ENCODE results near the gene TLCD3A.
"Not testable (repeated sequence)": the region's sequence is repeated elsewhere in the genome, so short reads cannot be mapped to it uniquely, and the experiment has no call there.

TLCD3A gene

DNA sequence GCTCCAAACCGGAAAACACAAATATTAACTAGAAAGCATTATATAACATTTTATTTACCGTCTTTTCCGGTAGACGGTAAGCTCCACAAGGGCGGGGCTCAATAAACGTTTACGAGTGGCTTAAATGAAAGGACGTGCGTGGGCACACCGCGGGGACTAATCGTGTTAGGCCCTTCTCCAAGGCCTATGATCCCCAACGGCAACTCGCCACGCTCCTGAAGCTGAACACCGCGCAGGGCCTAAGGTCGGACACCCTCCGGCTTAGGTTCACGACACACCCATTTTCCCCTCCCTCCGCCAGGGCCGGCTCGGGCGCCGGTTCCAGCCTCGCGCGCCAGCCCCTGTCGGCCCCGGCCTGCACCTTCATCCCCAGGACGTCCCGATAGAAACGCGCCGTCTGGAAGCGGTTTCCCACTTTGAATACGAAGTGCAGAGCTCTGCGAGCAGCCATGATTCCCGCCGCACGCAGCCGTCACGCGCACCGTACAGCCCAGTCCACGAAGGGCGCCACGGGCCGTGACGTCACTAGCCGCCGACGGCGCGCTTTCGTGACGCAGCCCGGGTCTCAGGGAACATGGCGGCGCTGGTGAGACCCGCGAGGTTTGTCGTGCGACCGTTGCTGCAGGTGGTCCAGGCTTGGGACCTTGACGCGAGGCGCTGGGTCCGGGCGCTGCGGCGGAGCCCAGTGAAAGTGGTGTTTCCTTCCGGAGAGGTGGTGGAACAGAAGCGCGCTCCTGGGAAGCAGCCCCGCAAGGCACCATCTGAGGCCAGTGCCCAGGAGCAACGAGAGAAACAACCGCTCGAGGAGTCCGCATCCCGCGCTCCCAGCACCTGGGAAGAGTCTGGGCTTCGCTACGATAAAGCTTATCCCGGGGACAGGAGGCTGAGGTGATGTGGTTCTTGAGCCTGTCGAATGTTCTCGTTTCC is 49.7 kb downstream of the TLCD3A start, which contains the start of the genes GLOD4 and MRM3:
GLOD4 (minus strand) TSS at position 476 of the 927 bp plus-strand sequence; CDS start at position 451, 25 bp downstream.
MRM3 (plus strand) TSS at position 549 of the 927 bp plus-strand sequence; CDS start at position 575, 26 bp downstream.
- H3K27ac Mint-ChIP-seq, result peak within 1 kb of the TSS; percentile 99

DNA sequence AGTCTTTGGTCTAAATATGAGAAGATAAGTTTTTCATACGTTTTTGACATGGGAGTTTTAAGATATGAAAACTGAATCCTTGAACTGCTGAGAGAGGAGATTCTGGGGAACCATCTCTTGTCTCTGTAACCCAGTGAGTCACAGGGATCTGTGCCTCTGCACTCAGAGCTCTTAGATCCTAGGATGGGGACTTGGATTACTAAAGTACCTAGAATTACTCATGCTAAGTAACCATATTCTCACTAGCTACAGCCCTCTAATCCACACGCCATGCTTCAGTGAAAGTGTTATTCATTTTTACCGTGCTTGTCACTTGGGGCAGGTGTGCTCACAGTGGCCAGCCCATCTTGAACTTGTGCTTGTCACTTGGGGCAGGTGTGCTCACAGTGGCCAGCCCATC is 51.7 kb downstream of the TLCD3A start:
- Mint-ChIP-seq H3K36me3 (ENCODE audit: low read depth) (peaks cover 82% of the 10 kb centered on the region), H3K4me3 (peak overlapping the region; percentile 99), H3K4me1 (ENCODE audit: low read depth) (peaks cover 40% of the 10 kb centered on the region), H3K27ac (peak overlapping the region; percentile 99), H3K27me3 (no peaks in the 10 kb centered on the region), H3K9me3 (no peaks in the 10 kb centered on the region)
- no peak for DNase-seq

More for the DNA sequence above, 49.7 kb downstream of the TLCD3A start, which contains the start of the genes GLOD4 and MRM3:
- Mint-ChIP-seq H3K4me3 (peak within 1 kb of the TSS; percentile 99), H3K27me3 (no peaks in the 10 kb centered on the region), H3K9me3 (no peaks in the 10 kb centered on the region), H3K4me1 (ENCODE audit: low read depth) (peaks cover 43% of the 10 kb centered on the region), H3K36me3 (ENCODE audit: low read depth) (peaks cover 82% of the 10 kb centered on the region)
- DNase-seq, result peak; percentile 98

DNA sequence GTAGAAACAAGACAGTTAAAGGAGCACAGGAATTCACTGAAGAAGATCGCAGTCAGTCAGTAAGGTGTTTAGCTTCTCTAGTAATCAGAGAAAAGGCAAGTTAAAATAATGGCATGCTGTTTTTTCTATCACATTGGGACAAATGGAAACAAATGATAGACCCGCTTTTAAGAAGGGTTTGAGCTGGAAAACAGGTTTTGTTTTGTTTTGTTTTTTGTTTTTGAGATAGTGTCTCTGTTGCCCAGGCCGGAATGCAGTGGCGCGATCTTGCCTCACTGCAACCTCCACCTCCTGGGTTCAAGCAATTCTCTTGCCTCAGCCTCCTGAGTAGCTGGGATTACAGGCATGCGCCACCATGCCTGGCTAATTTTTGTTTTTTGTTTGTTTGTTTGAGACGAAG is 53.5 kb downstream of the TLCD3A start:
- H3K27me3 Mint-ChIP-seq, H3K9me3 Mint-ChIP-seq, DNase-seq, H3K4me3 Mint-ChIP-seq, H3K27ac Mint-ChIP-seq: not testable (repeated sequence)
- Mint-ChIP-seq H3K4me1 (ENCODE audit: low read depth) (peaks cover 35% of the 10 kb centered on the region), H3K36me3 (ENCODE audit: low read depth) (peaks cover 88% of the 10 kb centered on the region)

DNA sequence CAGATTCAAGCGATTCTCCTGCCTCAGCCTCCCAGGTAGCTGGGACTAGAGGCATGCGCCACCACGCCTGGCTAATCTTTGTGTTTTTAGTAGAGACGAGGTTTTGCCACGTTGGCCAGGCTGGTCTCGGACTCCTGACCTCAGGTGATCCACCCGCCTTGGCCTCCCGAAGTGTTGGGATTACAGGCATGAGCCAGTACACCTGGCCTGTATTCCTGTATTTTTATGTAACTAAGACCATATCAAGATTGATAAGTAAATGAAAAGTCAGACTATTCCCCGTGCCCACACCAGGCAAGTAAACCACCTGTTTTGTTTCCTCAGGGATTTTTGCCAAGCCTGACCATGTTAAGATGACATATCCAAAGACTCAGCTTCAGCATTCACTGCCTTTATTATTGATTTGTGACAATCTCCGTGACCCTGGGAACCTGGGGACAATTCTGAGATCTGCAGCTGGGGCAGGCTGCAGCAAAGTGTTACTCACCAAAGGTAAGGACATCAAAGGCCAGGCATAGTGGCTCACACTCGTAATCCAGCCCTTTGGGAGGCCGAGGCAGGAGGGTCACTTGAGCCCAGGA is 55.3 kb downstream of the TLCD3A start:
- Mint-ChIP-seq H3K27me3 (no peaks in the 10 kb centered on the region), H3K4me3 (no peak overlapping the region), H3K27ac (no peak overlapping the region), H3K36me3 (ENCODE audit: low read depth) (peaks cover 88% of the 10 kb centered on the region), H3K4me1 (ENCODE audit: low read depth) (peaks cover 29% of the 10 kb centered on the region), H3K9me3 (no peaks in the 10 kb centered on the region)
- DNase-seq, result no peak

DNA sequence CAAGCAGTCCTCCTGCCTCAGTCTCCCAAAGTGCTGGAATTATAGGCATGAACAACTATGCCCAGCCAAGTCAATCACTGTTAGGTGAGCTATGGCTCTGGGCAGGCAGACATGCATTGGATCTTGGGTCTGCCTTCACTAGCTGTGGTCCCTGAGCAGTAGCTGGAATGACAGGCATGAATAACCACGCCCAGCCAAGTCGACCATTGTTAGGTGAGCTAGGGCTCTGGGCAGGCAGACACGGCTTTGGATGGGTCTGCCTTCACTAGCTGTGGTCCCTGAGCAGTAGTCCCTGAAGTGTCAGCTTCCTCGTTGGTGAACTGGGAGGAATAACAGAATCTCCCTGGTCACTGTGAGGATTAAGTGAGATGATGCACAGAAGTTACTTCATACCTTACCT is 56.2 kb downstream of the TLCD3A start:
- Mint-ChIP-seq H3K4me1 (ENCODE audit: low read depth) (peaks cover 22% of the 10 kb centered on the region), H3K27me3 (no peaks in the 10 kb centered on the region), H3K4me3 (no peak overlapping the region), H3K9me3 (no peaks in the 10 kb centered on the region), H3K27ac (no peak overlapping the region), H3K36me3 (ENCODE audit: low read depth) (peaks cover 84% of the 10 kb centered on the region)
- DNase-seq, result no peak

DNA sequence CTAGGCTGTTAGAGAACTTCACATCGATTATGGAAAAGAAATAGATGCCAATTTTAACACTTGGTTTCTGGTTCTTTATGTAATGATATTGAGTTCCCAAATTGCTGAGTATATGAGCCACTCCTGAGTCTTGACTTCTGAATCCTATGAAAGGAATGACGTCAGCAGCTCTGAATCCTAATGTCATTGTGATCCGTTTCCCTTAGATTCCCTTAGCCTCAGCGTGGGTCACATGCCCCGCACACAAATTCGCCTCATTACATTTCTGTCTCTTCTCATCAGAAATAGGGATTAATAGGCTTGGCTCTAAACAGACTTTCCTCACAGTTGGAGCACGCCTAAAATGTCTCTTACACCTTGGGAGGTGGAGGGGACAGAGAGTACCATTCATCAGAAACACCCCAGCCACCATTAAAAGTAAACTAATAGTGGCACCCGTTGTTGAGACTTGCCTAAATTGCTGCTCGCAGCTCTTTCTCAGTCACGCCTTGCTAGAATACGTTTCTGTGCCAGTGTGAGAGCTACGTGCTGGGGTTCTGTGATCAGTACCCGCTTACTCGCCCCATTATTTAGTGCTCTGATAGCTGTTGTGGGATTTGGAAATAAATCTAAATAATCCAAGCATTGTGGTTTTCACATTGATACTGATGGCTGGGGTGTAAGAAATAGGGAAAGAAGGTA is 56.9 kb downstream of the TLCD3A start:
- peaks cover 14% of the 10 kb centered on the region for H3K4me1 Mint-ChIP-seq (ENCODE audit: low read depth)
- no peaks in the 10 kb centered on the region for H3K27me3 Mint-ChIP-seq
- no peaks in the 10 kb centered on the region for H3K9me3 Mint-ChIP-seq
- peaks cover 81% of the 10 kb centered on the region for H3K36me3 Mint-ChIP-seq (ENCODE audit: low read depth)
- H3K4me3 Mint-ChIP-seq, result no peak overlapping the region
- no peak overlapping the region for H3K27ac Mint-ChIP-seq
- no peak for DNase-seq

DNA sequence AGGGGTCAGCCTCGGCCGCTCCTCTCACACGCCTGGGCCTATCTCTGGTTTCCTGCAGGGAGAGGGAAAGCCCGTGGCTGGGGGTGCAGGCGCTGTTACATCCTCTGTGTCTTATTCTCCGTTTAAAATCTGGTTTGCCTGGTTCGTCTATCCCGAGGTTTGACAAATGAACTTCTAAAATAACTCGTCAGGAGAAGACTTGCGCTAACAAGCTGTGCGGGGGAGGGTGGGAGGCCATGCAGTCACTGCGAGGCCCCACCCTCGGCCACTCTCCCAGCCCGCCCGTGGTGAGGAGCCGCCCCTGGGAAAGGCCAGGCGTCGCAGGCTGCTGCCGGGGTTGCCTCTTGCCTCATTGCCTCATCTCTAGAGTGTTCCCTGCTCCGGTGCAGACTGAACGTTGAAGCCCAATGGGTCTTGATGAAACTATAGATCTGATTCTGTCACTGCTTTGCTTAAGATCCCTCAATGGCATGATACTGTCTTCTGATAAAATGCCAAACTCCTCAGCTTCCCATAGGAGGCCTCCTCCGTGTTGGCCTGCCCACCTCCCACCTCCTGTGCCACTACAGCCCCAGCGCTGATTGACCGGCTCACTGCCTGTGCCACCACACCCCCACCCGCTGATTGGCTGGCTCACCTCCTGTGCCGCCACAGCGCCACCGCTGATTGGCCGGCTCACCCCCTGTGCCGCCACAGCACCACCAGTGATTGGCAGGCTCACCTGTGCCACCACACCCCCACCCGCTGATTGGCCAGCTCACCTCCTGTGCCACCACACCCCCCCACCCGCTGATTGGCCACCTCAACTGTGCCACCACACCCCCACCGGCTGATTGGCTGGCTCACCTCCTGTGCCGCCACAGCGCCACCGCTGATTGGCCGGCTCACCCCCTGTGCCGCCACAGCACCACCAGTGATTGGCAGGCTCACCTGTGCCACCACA is 57.8 kb downstream of the TLCD3A start:
- not testable (repeated sequence) for H3K4me3 Mint-ChIP-seq, H3K9me3 Mint-ChIP-seq, DNase-seq, H3K27ac Mint-ChIP-seq, H3K27me3 Mint-ChIP-seq
- peaks cover 13% of the 10 kb centered on the region for H3K4me1 Mint-ChIP-seq (ENCODE audit: low read depth)
- peaks cover 78% of the 10 kb centered on the region for H3K36me3 Mint-ChIP-seq (ENCODE audit: low read depth)

DNA sequence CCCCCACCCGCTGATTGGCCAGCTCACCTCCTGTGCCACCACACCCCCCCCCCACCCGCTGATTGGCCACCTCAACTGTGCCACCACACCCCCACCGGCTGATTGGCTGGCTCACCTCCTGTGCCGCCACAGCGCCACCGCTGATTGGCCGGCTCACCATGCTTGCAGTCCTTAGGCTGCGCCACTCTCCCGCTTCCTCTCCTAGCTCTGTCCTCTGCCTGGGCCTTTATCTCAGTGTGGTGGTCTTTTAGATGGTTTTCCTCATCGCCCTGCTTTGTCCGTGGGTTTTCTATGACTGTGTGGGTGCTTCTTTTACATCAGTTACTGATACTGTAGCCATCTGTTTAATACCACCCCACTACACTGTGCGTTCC is 58.5 kb downstream of the TLCD3A start:
- not testable (repeated sequence) for DNase-seq; H3K27ac Mint-ChIP-seq; H3K9me3 Mint-ChIP-seq; H3K27me3 Mint-ChIP-seq; H3K4me3 Mint-ChIP-seq; H3K4me1 Mint-ChIP-seq (ENCODE audit: low read depth)
- H3K36me3 Mint-ChIP-seq (ENCODE audit: low read depth), result peaks cover 72% of the 10 kb centered on the region

DNA sequence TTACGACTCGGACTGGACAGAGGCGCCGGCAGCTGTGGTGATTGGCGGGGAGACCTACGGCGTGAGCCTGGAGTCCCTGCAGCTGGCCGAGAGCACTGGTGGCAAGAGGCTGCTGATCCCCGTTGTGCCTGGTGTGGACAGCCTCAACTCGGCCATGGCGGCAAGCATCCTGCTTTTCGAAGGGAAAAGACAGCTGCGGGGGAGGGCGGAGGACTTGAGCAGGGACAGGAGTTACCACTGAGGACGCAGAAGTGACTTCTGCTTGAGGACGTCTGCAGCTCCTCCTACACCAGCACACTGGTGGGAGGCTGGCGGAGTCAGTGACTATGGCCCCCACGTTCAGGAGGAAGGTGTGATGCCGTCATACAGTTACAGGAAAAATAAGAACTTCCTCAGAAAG is 59.4 kb downstream of the TLCD3A start:
- Mint-ChIP-seq H3K9me3 (no peaks in the 10 kb centered on the region), H3K4me1 (ENCODE audit: low read depth) (peaks cover 7% of the 10 kb centered on the region), H3K27ac (peak overlapping the region; percentile 1), H3K27me3 (no peaks in the 10 kb centered on the region), H3K36me3 (ENCODE audit: low read depth) (peaks cover 66% of the 10 kb centered on the region), H3K4me3 (no peak overlapping the region)
- DNase-seq, result no peak

DNA sequence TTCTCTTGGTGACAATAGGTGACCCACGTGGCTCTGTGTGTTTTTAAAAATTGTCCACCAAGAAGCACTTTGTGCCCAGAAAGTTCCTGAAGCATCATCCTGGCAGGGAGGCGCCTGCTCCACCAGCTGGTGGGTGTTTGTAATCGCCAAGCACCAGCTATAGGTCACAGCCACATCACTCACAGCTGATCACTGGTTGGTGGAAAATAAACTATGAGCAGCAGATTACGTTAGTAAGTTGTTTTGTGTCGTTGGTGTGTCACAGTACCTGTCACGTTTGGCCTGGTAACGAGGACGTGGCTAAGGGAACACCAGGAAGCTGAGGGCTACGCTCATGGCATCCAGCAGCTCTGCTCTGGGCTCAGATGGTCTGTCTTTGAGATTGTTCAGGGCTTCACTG is 59.9 kb downstream of the TLCD3A start:
- Mint-ChIP-seq H3K9me3 (no peaks in the 10 kb centered on the region), H3K4me3 (no peak overlapping the region), H3K27me3 (no peaks in the 10 kb centered on the region), H3K36me3 (ENCODE audit: low read depth) (peaks cover 63% of the 10 kb centered on the region), H3K4me1 (ENCODE audit: low read depth) (peaks cover 7% of the 10 kb centered on the region), H3K27ac (peak overlapping the region; percentile 29)
- DNase-seq, result no peak
